ENCODE measurements around the gene SH3PXD2A. TPM values are rescaled to one million over a fixed set of nuclear protein-coding genes. Genes with fewer than 3 reads are reported as not detected.

Gene SH3PXD2A
- total and polyA plus RNA-seq, 2 of the 4 experiments (the other 2 are of a cell fraction): 6.3 to 23.0 TPM

GRCh38 chr10:103720328-103720963 lies 134.9 kb downstream of the SH3PXD2A start:
- no peaks in the 10 kb centered on the region for H4K20me1 ChIP-seq (ENCODE audit: insufficient read depth, low read length)
- no peak overlapping the region for H3K9ac ChIP-seq (ENCODE audit: low read depth, low read length)
- peak overlapping the region; percentile 55 for H3K4ac ChIP-seq (ENCODE audit: low read depth, low read length)
- no peaks in the 10 kb centered on the region for H3K9me3 ChIP-seq (ENCODE audit: control insufficient read depth, insufficient read depth, low read length)
- peak overlapping the region; percentile 55; the same call in 1 of the 2 replicates for H2BK120ac ChIP-seq (ENCODE audit: low read depth, low read length)
- in situ Hi-C loops (cut with MboI; ENCODE audit: low sequenced_read_pairs): loop anchor here (25.0 kb wide), 2 partner anchors 292 to 492 kb away; no protein-coding TSS in a partner anchor
- ATAC-seq (ENCODE audit: low read depth) (peak; percentile 91), DNase-seq (peak; percentile 65)
- 0 out of 2 replicates have a peak overlapping the region, but pooled peaks have one; percentile 6 for H3K14ac ChIP-seq (replicated peaks; ENCODE audit: low read depth, low read length)
- 0 out of 2 replicates have a peak overlapping the region, but pooled peaks have one; percentile 0 for H3K27ac ChIP-seq (ENCODE audit: insufficient read depth, low read length)
- no peak overlapping the region for H2BK5ac ChIP-seq (ENCODE audit: low read depth, low read length, poor library complexity, severe bottlenecking)
- peaks cover 0 to 8% of the 10 kb centered on the region in 2 experiments; a peak in 2 of 4 replicates for H3K79me1 ChIP-seq (ENCODE audit: low read depth in 1 of 2, low read length in 2 of 2)
- H3K56ac ChIP-seq (ENCODE audit: extremely low read depth, insufficient read depth, low read length): no peak overlapping the region
- peaks cover 5% of the 10 kb centered on the region; the same call in 1 of the 2 replicates for H3K36me3 ChIP-seq (ENCODE audit: control insufficient read depth, insufficient read depth, low read length)
- H2BK20ac ChIP-seq (ENCODE audit: low read depth, low read length): peak overlapping the region; percentile 4
- H4K91ac ChIP-seq (ENCODE audit: insufficient read depth, low read depth, low read length): no peak overlapping the region
- WGBS, 2 experiments (ENCODE audit: extremely low coverage in 2 of 2, insufficient read length in 1 of 2): 2% methylated on average over 9 of the region's 17 CpGs; no CpG with 5 or more reads in 1 of the 2 experiments
- dilution Hi-C loops (cut with HindIII; ENCODE audit: low sequenced_read_pairs, unreplicated experiment): loop anchor here (25.0 kb wide), 1 partner anchor 142 kb away; the partner anchor contains the start of gene SH3PXD2A
- H2AK9ac ChIP-seq (replicated peaks; ENCODE audit: low read depth, low read length, poor library complexity): peak overlapping the region; percentile 8
- H3K4me1 ChIP-seq (ENCODE audit: control insufficient read depth, insufficient read depth, low read length): peaks cover 22% of the 10 kb centered on the region
- CTCF ChIA-PET: interaction anchor here (1.0 kb wide), 1 partner anchor 17 kb away, joined by 3 read pairs; no protein-coding TSS in a partner anchor
- peaks cover 15% of the 10 kb centered on the region; the same call in 1 of the 2 replicates for H3K9me1 ChIP-seq (ENCODE audit: insufficient read depth, low read length)
- peak overlapping the region; percentile 2; the same call in 1 of the 2 replicates for H3K18ac ChIP-seq (ENCODE audit: low read depth, low read length)
- peak overlapping the region in 1 of 2 experiments; percentile 11; a peak in 1 of 4 replicates for H4K8ac ChIP-seq (ENCODE audit: low read depth in 2 of 2, low read length in 2 of 2)
- intact Hi-C loops (cut with micrococcal nuclease): no loop called here
- H2AFZ ChIP-seq (replicated peaks; ENCODE audit: low read length, poor library complexity): peak overlapping the region; percentile 47
- no peaks in the 10 kb centered on the region for H3K27me3 ChIP-seq (ENCODE audit: control insufficient read depth, insufficient read depth, low read length)
- H3K4me3 ChIP-seq (ENCODE audit: insufficient read depth, low read depth, low read length): no peak overlapping the region
- POLR2A ChIA-PET (ENCODE audit: unreplicated experiment): no interaction called here
- H3K4me2 ChIP-seq (ENCODE audit: low read depth, low read length): no peak overlapping the region; the same call in 1 of the 2 replicates
- no peak overlapping the region for H4K5ac ChIP-seq (ENCODE audit: low read depth, low read length)
- peak overlapping the region; percentile 41 for H2AK5ac ChIP-seq (ENCODE audit: low read depth, low read length)
- peak overlapping the region; percentile 6; the same call in 1 of the 2 replicates for H3K23ac ChIP-seq (ENCODE audit: low read depth, low read length)
- peak overlapping the region; percentile 21; the same call in 1 of the 3 replicates for H2BK15ac ChIP-seq (ENCODE audit: low read depth, low read length)
- no TSS peak for BruUV-seq (replicated peaks)
- TF ChIP-seq SMC3 (IDR thresholded peaks at IDR 0.05; ENCODE audit: low read depth, low read length) (0 out of 2 replicates have a peak, but pooled peaks have one; percentile 15), ELK1 (IDR thresholded peaks at IDR 0.05; ENCODE audit: borderline replicate concordance, low read depth, low read length) (no peak), MXI1 (IDR thresholded peaks at IDR 0.05; ENCODE audit: borderline replicate concordance, low read depth, low read length) (no peak), BHLHE40 (IDR thresholded peaks at IDR 0.05; ENCODE audit: low read depth, low read length) (peak; percentile 54), NFE2L2 (IDR thresholded peaks at IDR 0.05; ENCODE audit: low read depth, low read length) (no peak), CHD1 (IDR thresholded peaks at IDR 0.05; ENCODE audit: low read depth, low read length) (no peak), RCOR1 (IDR thresholded peaks at IDR 0.05; ENCODE audit: insufficient replicate concordance, low read length) (no peak), CEBPB (IDR thresholded peaks at IDR 0.05; ENCODE audit: low read depth, low read length) (no peak), USF2 (IDR thresholded peaks at IDR 0.05; ENCODE audit: low read depth, low read length) (no peak), RAD21 (IDR thresholded peaks at IDR 0.05; ENCODE audit: low read length) (peak; percentile 10; the same call in 1 of the 2 replicates), FOS (IDR thresholded peaks at IDR 0.05; ENCODE audit: low read depth, low read length) (0 out of 2 replicates have a peak, but pooled peaks have one; percentile 8), POLR2A (IDR thresholded peaks at IDR 0.05; ENCODE audit: low read depth, low read length) (no peak), RFX5 (IDR thresholded peaks at IDR 0.05; ENCODE audit: low read depth, low read length) (peak; percentile 36; the same call in 1 of the 2 replicates), MAFK (IDR thresholded peaks at IDR 0.05; ENCODE audit: low read depth, low read length) (no peak), MAZ (IDR thresholded peaks at IDR 0.05; ENCODE audit: borderline replicate concordance, low read depth, low read length) (no peak)
